H9 (cell line): ENCODE measurements around the gene PQBP1. TPM values are rescaled to one million over a fixed set of nuclear protein-coding genes. Genes with fewer than 3 reads are reported as not detected.

Source experiments
- DNase-seq: peaks from one replicate; pipeline ENCODE4 v3.0.0-alpha.2; 2017
- H2AFZ ChIP-seq: one replicate; pipeline ENCODE4 v1.6.1; 2013; ENCODE audit warnings: mild to moderate bottlenecking, low read length, control low read depth, moderate library complexity
- H2AK5ac ChIP-seq: 2 replicates; pipeline ENCODE4 v1.6.1; 2013; ENCODE audit warnings: low read length, control low read depth, mixed read lengths; ENCODE audit not compliant: insufficient read length
- H2BK120ac ChIP-seq: one replicate; pipeline ENCODE4 v1.6.1; 2013; ENCODE audit warnings: low read depth, mild to moderate bottlenecking, low read length, control low read depth, inconsistent platforms; ENCODE audit not compliant: poor library complexity, severe bottlenecking
- H2BK12ac ChIP-seq: 2 replicates; pipeline ENCODE4 v1.6.1; 2013; ENCODE audit warnings: low read length, control low read depth, mixed read lengths, low read depth; ENCODE audit not compliant: insufficient read length
- H2BK15ac ChIP-seq: 2 replicates; pipeline ENCODE4 v1.6.1; 2013; ENCODE audit warnings: low read depth, low read length, control low read depth
- H2BK20ac ChIP-seq: one replicate; pipeline ENCODE4 v1.6.1; 2013; ENCODE audit warnings: low read depth, mild to moderate bottlenecking, low read length, control low read depth, inconsistent platforms; ENCODE audit not compliant: poor library complexity, severe bottlenecking
- H2BK5ac ChIP-seq: 2 replicates; pipeline ENCODE4 v1.6.1; 2013; ENCODE audit warnings: low read length, control low read depth, mixed read lengths; ENCODE audit not compliant: insufficient read length
- H3K14ac ChIP-seq: 2 replicates; pipeline ENCODE4 v1.6.1; 2013; ENCODE audit warnings: low read length, control low read depth; ENCODE audit not compliant: insufficient read depth
- H3K18ac ChIP-seq: 2 replicates; pipeline ENCODE4 v1.6.1; 2013; ENCODE audit warnings: low read depth, mild to moderate bottlenecking, mixed read lengths, low read length, control low read depth; ENCODE audit not compliant: insufficient read length
- H3K23ac ChIP-seq: 2 replicates; pipeline ENCODE4 v1.6.1; 2013; ENCODE audit warnings: low read length, control low read depth, mixed read lengths, low read depth; ENCODE audit not compliant: insufficient read length
- H3K23me2 ChIP-seq: 2 replicates; pipeline ENCODE4 v1.6.1; 2013; ENCODE audit warnings: low read depth, mild to moderate bottlenecking, mixed read lengths, low read length, control low read depth; ENCODE audit not compliant: insufficient read length, poor library complexity, severe bottlenecking
- H3K27ac ChIP-seq: 2 replicates; pipeline ENCODE4 v1.5.1; 2013; ENCODE audit warnings: low read length, control low read depth, mixed read lengths, low read depth; ENCODE audit not compliant: insufficient read length
- H3K27me3 ChIP-seq: 2 replicates; pipeline ENCODE4 v1.6.1; 2013; ENCODE audit warnings: low read length, control low read depth, inconsistent platforms; ENCODE audit not compliant: insufficient read depth
- H3K4ac ChIP-seq: 2 replicates; pipeline ENCODE4 v1.6.1; 2013; ENCODE audit warnings: low read depth, mild to moderate bottlenecking, control low read depth, inconsistent platforms, low read length, moderate library complexity
- H3K4me1 ChIP-seq: 2 replicates; pipeline ENCODE4 v1.6.1; 2013; ENCODE audit warnings: low read length, control low read depth, inconsistent platforms; ENCODE audit not compliant: insufficient read depth
- H3K4me2 ChIP-seq: 2 replicates; pipeline ENCODE4 v1.6.1; 2013; ENCODE audit warnings: low read length, control low read depth, mixed read lengths; ENCODE audit not compliant: insufficient read length, insufficient read depth
- H3K56ac ChIP-seq: 2 replicates; pipeline ENCODE4 v1.6.1; 2013; ENCODE audit warnings: low read depth, mild to moderate bottlenecking, mixed read lengths, low read length, control low read depth; ENCODE audit not compliant: insufficient read length
- H3K79me1 ChIP-seq: 2 replicates; pipeline ENCODE4 v1.6.1; 2013; ENCODE audit warnings: low read depth, mild to moderate bottlenecking, moderate library complexity, low read length, control low read depth, inconsistent platforms; ENCODE audit not compliant: insufficient read depth, poor library complexity, severe bottlenecking
- H3K79me2 ChIP-seq: 2 replicates; pipeline ENCODE4 v1.6.1; 2013; ENCODE audit warnings: low read length, control low read depth, inconsistent platforms; ENCODE audit not compliant: insufficient read depth
- H3K9ac ChIP-seq: 2 replicates; pipeline ENCODE4 v1.6.1; 2013; ENCODE audit warnings: low read length, control low read depth, mixed read lengths; ENCODE audit not compliant: insufficient read length; ENCODE audit errors: extremely low read depth
- H3K9me3 ChIP-seq: one replicate; pipeline ENCODE4 v1.6.1; 2013; ENCODE audit warnings: low read depth, low read length, inconsistent platforms; ENCODE audit not compliant: control insufficient read depth
- H3T11ph ChIP-seq: one replicate; pipeline ENCODE4 v1.6.1; 2013; ENCODE audit warnings: mild to moderate bottlenecking, low read length, control low read depth, inconsistent platforms
- H4K20me1 ChIP-seq: one replicate; pipeline ENCODE4 v1.6.1; 2013; ENCODE audit not compliant: control insufficient read depth, insufficient read length, insufficient read depth
- H4K5ac ChIP-seq: 2 replicates; pipeline ENCODE4 v1.6.1; 2013; ENCODE audit warnings: low read depth, mild to moderate bottlenecking, mixed read lengths, low read length, control low read depth; ENCODE audit not compliant: insufficient read length
- H4K8ac ChIP-seq: replicated peaks from 2 replicates; pipeline ENCODE4 v1.6.1; 2013; ENCODE audit warnings: low read length, control low read depth, mixed read lengths, low read depth; ENCODE audit not compliant: insufficient read length
- H4K91ac ChIP-seq: 2 replicates; pipeline ENCODE4 v1.6.1; 2013; ENCODE audit warnings: low read depth, mild to moderate bottlenecking, moderate library complexity, mixed read lengths, low read length, control low read depth; ENCODE audit not compliant: insufficient read length
- H3K27ac Mint-ChIP-seq, 3 experiments: 2 replicates in 2 of 3; 3 replicates in 1 of 3; pipeline ENCODE4 v1.8.0; 2020 to 2021; ENCODE audit warnings: mixed read lengths in 3 of 3, mild to moderate bottlenecking in 1 of 3, moderate library complexity in 1 of 3
- H3K27me3 Mint-ChIP-seq: 2 replicates; pipeline ENCODE4 v1.8.0; 2021; ENCODE audit warnings: low read depth, mild to moderate bottlenecking, moderate library complexity, mixed read lengths
- H3K36me3 Mint-ChIP-seq, 3 experiments: 2 replicates in 2 of 3; 3 replicates in 1 of 3; pipeline ENCODE4 v1.8.0; 2020 to 2021; ENCODE audit warnings: low read depth in 3 of 3, mixed read lengths in 3 of 3; ENCODE audit not compliant: insufficient read depth in 1 of 3
- H3K4me1 Mint-ChIP-seq, 2 experiments: 2 replicates each; pipeline ENCODE4 v1.8.0; 2020; ENCODE audit warnings: mixed read lengths in 2 of 2
- H3K4me3 Mint-ChIP-seq, 2 experiments: 2 replicates in 1 of 2; 3 replicates in 1 of 2; pipeline ENCODE4 v1.8.0; 2020 to 2021; ENCODE audit warnings: mild to moderate bottlenecking in 2 of 2, mixed read lengths in 2 of 2, moderate library complexity in 1 of 2
- H3K9me3 Mint-ChIP-seq, 2 experiments: 2 replicates in 1 of 2; 3 replicates in 1 of 2; pipeline ENCODE4 v1.8.0; 2020; ENCODE audit warnings: mild to moderate bottlenecking in 2 of 2, mixed read lengths in 2 of 2, moderate library complexity in 1 of 2
- WGBS: extraction: QIAGEN DNeasy Blood & Tissue Kit; methylation state at CpG from one replicate; pipeline ENCODE4 v1.1.7; 2013; ENCODE audit warnings: missing lambda C conversion rate, low lambda C conversion rate, mixed read lengths; ENCODE audit not compliant: insufficient read length; ENCODE audit errors: extremely low coverage; 5-methylcytosine and 5-hydroxymethylcytosine counted together
- long read RNA-seq: library from polyadenylated mRNA; unstranded; transcript quantifications from one replicate; pipeline ENCODE4 v2.0.0, GENCODE V29; 2020
- total RNA-seq: library from RNA; stranded (reverse); gene quantifications from 2 replicates; pipeline ENCODE4 v1.2.1, GENCODE V29; 2021
- TF ChIP-seq, protein P1 (sequence below): fragments of 200-600 bp; sonication (generic); conservative IDR thresholded peaks from 3 replicates; pipeline ENCODE4 v1.8.0; 2021; ENCODE audit warnings: antibody characterized with exemption, mild to moderate bottlenecking

Gene PQBP1, protein sequence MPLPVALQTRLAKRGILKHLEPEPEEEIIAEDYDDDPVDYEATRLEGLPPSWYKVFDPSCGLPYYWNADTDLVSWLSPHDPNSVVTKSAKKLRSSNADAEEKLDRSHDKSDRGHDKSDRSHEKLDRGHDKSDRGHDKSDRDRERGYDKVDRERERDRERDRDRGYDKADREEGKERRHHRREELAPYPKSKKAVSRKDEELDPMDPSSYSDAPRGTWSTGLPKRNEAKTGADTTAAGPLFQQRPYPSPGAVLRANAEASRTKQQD
- total RNA-seq, result 87.5 and 87.9 TPM in 2 replicates
- long read RNA-seq, transcript PQBP1-216 (7 exons, 938 nt), result major isoform, 55 of 162 reads
- long read RNA-seq, transcript PQBP1-207 (7 exons, 1,020 nt), result minor isoform, 40 of 162 reads
- long read RNA-seq, partial matches to known transcripts, result 8 of 162 reads
- long read RNA-seq, other reads (novel, unspliced or antisense), result 48 of 162 reads

DNA sequence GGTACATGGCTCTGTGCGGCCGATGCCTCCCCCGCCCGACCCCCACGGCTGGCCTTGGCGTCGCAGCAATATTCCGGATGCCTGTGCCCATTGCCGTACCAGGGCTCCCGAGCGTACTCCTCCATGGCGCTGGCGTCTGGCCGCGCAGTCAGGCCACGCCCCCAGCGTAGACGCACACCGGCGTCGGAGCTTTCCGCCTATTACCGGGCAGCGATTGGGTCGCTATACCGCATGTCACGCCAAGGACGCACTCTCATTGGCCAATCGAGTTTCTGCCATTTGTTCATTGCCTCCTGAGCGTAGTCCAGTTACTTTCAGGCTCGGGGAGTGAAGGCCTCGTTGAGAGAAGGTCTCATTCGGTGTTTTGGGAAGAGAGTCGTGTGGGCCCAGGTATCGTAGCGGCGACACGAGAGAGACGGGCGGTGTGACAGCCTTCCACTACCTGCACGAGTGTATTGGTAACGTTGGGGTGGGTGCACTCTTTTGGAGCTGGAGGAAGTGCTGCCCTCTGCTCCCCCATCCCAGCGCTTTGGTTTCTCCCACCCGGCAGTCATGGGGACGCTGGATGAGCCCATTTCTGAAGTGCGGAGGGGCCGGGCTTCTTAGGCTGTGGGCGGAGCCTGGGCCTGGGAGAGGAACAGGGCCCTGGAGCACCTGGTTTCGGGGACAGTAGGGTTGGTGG is at the start of gene PQBP1, which contains the start of gene TIMM17B:
PQBP1 (plus strand) TSS at position 306 of the 682 bp plus-strand sequence. CDS start 580 bp downstream, outside the sequence.
TIMM17B (minus strand) TSS at position 144 of the 682 bp plus-strand sequence; CDS start at position 125, 19 bp downstream.
- H4K20me1 ChIP-seq, result peaks cover 3% of the 10 kb centered on the region
- H3K4me2 ChIP-seq, result peak within 1 kb of the TSS; percentile 79
- no peak within 1 kb of the TSS for H3K23ac ChIP-seq
- peak within 1 kb of the TSS; percentile 93 for H3K9ac ChIP-seq
- H3K14ac ChIP-seq, result peak within 1 kb of the TSS; percentile 82
- Mint-ChIP-seq H3K27me3 (peaks cover 1% of the 10 kb centered on the region; the same call in 1 of the 2 replicates), H3K9me3 (peaks cover 77 to 81% of the 10 kb centered on the region in 2 experiments), H3K4me3 (peak within 1 kb of the TSS; percentile 76 to 94), H3K36me3 (peaks cover 32 to 54% (median 47%) of the 10 kb centered on the region in 3 experiments), H3K27ac (peak within 1 kb of the TSS; percentile 95 to 97 (median 96)), H3K4me1 (peaks cover 0 to 8% of the 10 kb centered on the region in 2 experiments; a peak in 2 of 4 replicates)
- H2BK12ac ChIP-seq, result no peak within 1 kb of the TSS
- no CpG with 5 or more reads among the region's 49 CpGs for WGBS
- H4K5ac ChIP-seq, result peak within 1 kb of the TSS; percentile 13
- H3K27me3 ChIP-seq, result no peaks in the 10 kb centered on the region
- H4K8ac ChIP-seq, result peak within 1 kb of the TSS; percentile 13
- no peaks in the 10 kb centered on the region for H3K9me3 ChIP-seq
- peak; percentile 94 for DNase-seq
- H2BK5ac ChIP-seq, result peak within 1 kb of the TSS; percentile 85
- TF ChIP-seq, protein P1, sequence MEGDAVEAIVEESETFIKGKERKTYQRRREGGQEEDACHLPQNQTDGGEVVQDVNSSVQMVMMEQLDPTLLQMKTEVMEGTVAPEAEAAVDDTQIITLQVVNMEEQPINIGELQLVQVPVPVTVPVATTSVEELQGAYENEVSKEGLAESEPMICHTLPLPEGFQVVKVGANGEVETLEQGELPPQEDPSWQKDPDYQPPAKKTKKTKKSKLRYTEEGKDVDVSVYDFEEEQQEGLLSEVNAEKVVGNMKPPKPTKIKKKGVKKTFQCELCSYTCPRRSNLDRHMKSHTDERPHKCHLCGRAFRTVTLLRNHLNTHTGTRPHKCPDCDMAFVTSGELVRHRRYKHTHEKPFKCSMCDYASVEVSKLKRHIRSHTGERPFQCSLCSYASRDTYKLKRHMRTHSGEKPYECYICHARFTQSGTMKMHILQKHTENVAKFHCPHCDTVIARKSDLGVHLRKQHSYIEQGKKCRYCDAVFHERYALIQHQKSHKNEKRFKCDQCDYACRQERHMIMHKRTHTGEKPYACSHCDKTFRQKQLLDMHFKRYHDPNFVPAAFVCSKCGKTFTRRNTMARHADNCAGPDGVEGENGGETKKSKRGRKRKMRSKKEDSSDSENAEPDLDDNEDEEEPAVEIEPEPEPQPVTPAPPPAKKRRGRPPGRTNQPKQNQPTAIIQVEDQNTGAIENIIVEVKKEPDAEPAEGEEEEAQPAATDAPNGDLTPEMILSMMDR, result no peak
- peak within 1 kb of the TSS; percentile 91 for H3K27ac ChIP-seq
- peaks cover 3% of the 10 kb centered on the region for H3K79me1 ChIP-seq
- peaks cover 10% of the 10 kb centered on the region for H3K23me2 ChIP-seq
- H2BK20ac ChIP-seq, result no peak within 1 kb of the TSS
- no peak within 1 kb of the TSS for H3K4ac ChIP-seq
- H4K91ac ChIP-seq, result no peak within 1 kb of the TSS
- no peaks in the 10 kb centered on the region for H3K4me1 ChIP-seq
- H2AK5ac ChIP-seq, result no peak within 1 kb of the TSS
- no peaks in the 10 kb centered on the region; the same call in 1 of the 2 replicates for H3K79me2 ChIP-seq
- no peak within 1 kb of the TSS for H2BK120ac ChIP-seq
- H3K18ac ChIP-seq, result peak within 1 kb of the TSS; percentile 87
- no peak within 1 kb of the TSS for H2AFZ ChIP-seq
- no peak within 1 kb of the TSS; the same call in 1 of the 2 replicates for H2BK15ac ChIP-seq
- no peak within 1 kb of the TSS for H3T11ph ChIP-seq
- H3K56ac ChIP-seq, result peak within 1 kb of the TSS; percentile 14
